GM12878 (cell line): Measurements from ENCODE around the gene PRR5. TPM values are rescaled to one million over a fixed set of nuclear protein-coding genes. Genes with fewer than 3 reads are reported as not detected.

Experiments used
- ATAC-seq: fragments of 200-7000 bp; cut with Tn5 transposase; 3 replicates; pipeline ENCODE4 v1.9.1; 2020; ENCODE audit warnings: mild to moderate bottlenecking, moderate library complexity
- BruUV-seq: library from RNA; stranded (reverse); fragments of 400-500 nt; replicated peaks from 2 replicates; lab custom pipeline; 2021; lab: Mats Ljungman, UMichigan
- CTCF ChIA-PET: fragments of 300-600 bp; sonication (Branson Sonifier 250); formaldehyde crosslinking; extraction: SDS; loops from one replicate; lab custom pipeline; 2021; ENCODE audit warnings: inconsistent platforms; lab: Yijun Ruan, JAX
- POLR2A ChIA-PET: fragments of 350-600 bp; formaldehyde crosslinking; extraction: SDS; loops from one replicate; lab custom pipeline; 2021; ENCODE audit warnings: inconsistent platforms; lab: Charles Lee
- RAD21 ChIA-PET: fragments of 300-600 bp; sonication (Branson Sonifier 250); formaldehyde crosslinking; loops from one replicate; lab custom pipeline; 2023; ENCODE audit warnings: antibody characterized with exemption; ENCODE audit not compliant: unreplicated experiment; lab: Charles Lee
- SMC1A ChIA-PET: fragments of 300-600 bp; sonication (Branson Sonifier 250); formaldehyde crosslinking; loops from one replicate; lab custom pipeline; 2023; ENCODE audit not compliant: unreplicated experiment, uncharacterized antibody; lab: Charles Lee
- DNase-seq: peaks from one replicate; pipeline ENCODE4 v3.0.0-alpha.2; 2011; ENCODE audit warnings: low read depth, low spot score
- FAIRE-seq: peaks from 3 replicates; lab custom pipeline; 2011; peaks lifted over from hg19 to GRCh38; lab: Jason Lieb, UNC
- H2AFZ ChIP-seq: 2 replicates; pipeline ENCODE4 v1.6.0; 2011; ENCODE audit warnings: low read depth, low read length, control low read depth; ENCODE audit not compliant: control insufficient read depth
- H3K27ac ChIP-seq: 2 replicates; pipeline ENCODE4 v1.5.1; 2011; ENCODE audit warnings: control low read depth; ENCODE audit not compliant: control insufficient read depth, insufficient read depth
- H3K27me3 ChIP-seq, 2 experiments: replicated peaks in 1 of 2; 2 replicates each; pipeline versions ENCODE4 v1.6.0 to v1.6.1; 2011; ENCODE audit warnings: low read length in 1 of 2; ENCODE audit not compliant: control insufficient read depth in 2 of 2, insufficient read depth in 2 of 2
- H3K36me3 ChIP-seq, 2 experiments: 2 replicates each; pipeline ENCODE4 v1.5.1; 2011; ENCODE audit warnings: low read length in 1 of 2; ENCODE audit not compliant: control insufficient read depth in 2 of 2, insufficient read depth in 2 of 2
- H3K4me1 ChIP-seq: 2 replicates; pipeline ENCODE4 v1.6.1; 2011; ENCODE audit warnings: mild to moderate bottlenecking, low read length, moderate library complexity, mixed read lengths; ENCODE audit not compliant: control insufficient read depth, insufficient read depth
- H3K4me2 ChIP-seq: 2 replicates; pipeline ENCODE4 v1.6.0; 2011; ENCODE audit warnings: control low read depth; ENCODE audit not compliant: control insufficient read depth, insufficient read depth
- H3K4me3 ChIP-seq: fragments of 200-600 bp; sonication (generic); 2 replicates; pipeline ENCODE4 v1.5.1; 2016
- H3K79me2 ChIP-seq: 2 replicates; pipeline ENCODE4 v1.6.0; 2011; ENCODE audit warnings: low read length; ENCODE audit not compliant: control insufficient read depth, insufficient read depth
- H3K9ac ChIP-seq: 2 replicates; pipeline ENCODE4 v1.8.0; 2011; ENCODE audit warnings: low read length, control low read depth, mixed read lengths; ENCODE audit not compliant: control insufficient read depth, insufficient read depth
- H3K9me3 ChIP-seq: replicated peaks from 3 replicates; pipeline ENCODE4 v1.5.1; 2011; ENCODE audit warnings: mild to moderate bottlenecking, low read length; ENCODE audit not compliant: control insufficient read depth, insufficient read depth
- H4K20me1 ChIP-seq: 2 replicates; pipeline ENCODE4 v1.6.0; 2011; ENCODE audit not compliant: control insufficient read depth, insufficient read depth
- ASH2L ChIP-seq: fragments of 300-600, 200-600 bp; sonication (generic); IDR thresholded peaks from 2 replicates; pipeline ENCODE4 v1.6.1; 2017; ENCODE audit warnings: low read depth, mild to moderate bottlenecking, borderline replicate concordance
- GABPA ChIP-seq: IDR thresholded peaks from 2 replicates; pipeline ENCODE4 v1.6.1; 2014; ENCODE audit warnings: antibody characterized with exemption, low read depth, mild to moderate bottlenecking, inconsistent platforms
- KAT2A ChIP-seq: conservative IDR thresholded peaks from 2 replicates; pipeline ENCODE4 v1.6.1; 2011; ENCODE audit warnings: low read depth, low read length; ENCODE audit not compliant: control insufficient read depth
- KLF5 ChIP-seq: fragments of 450-650 bp; IDR thresholded peaks from 2 replicates; pipeline ENCODE4 v1.6.1; 2014; ENCODE audit warnings: mild to moderate bottlenecking; ENCODE audit not compliant: partially characterized antibody
- SREBF1 ChIP-seq: IDR thresholded peaks from 2 replicates; pipeline ENCODE4 v1.6.1; 2012; ENCODE audit warnings: mild to moderate bottlenecking, low read length
- SUZ12 ChIP-seq: fragments of 200-600 bp; sonication (generic); IDR thresholded peaks from one replicate; pipeline ENCODE4 v1.6.1; 2018; ENCODE audit warnings: antibody characterized with exemption, mild to moderate bottlenecking; ENCODE audit not compliant: unreplicated experiment
- YBX1 ChIP-seq: fragments of 450-650 bp; IDR thresholded peaks from 2 replicates; pipeline ENCODE4 v1.6.1; 2016; ENCODE audit warnings: antibody characterized with exemption
- ZNF687 ChIP-seq: fragments of 450-650 bp; IDR thresholded peaks from 2 replicates; pipeline ENCODE4 v1.6.1; 2017; ENCODE audit warnings: mild to moderate bottlenecking, moderate library complexity
- WGBS: methylation state at CpG from one replicate; pipeline ENCODE4 v1.1.6; 2016; ENCODE audit warnings: low lambda C conversion rate; ENCODE audit not compliant: insufficient replicate concordance, insufficient coverage; ENCODE audit errors: missing lambda C conversion rate; 5-methylcytosine and 5-hydroxymethylcytosine counted together
- in situ Hi-C: fragments of 300-500 bp; cut with MboI; formaldehyde crosslinking; loops from 9 replicates; pipeline ENCODE4 v1.14.3; 2018; ENCODE audit warnings: mixed read lengths
- intact Hi-C: fragments of 100-400 bp; cut with micrococcal nuclease; formaldehyde crosslinking; loops from one replicate; pipeline ENCODE4 v1.14.2; 2022; ENCODE audit not compliant: unreplicated experiment
- polyA plus RNA-seq, 11 experiments: library from polyadenylated mRNA; depleted of rRNA in 4 of 11; unstranded in 6 of 11; stranded (reverse) in 5 of 11; fragments of >200 nt; fragmentation: Nextera tagmentation in 4 of 11; fragmentation: Illumina TruSeq in 1 of 11; extraction: Ambion mirVana in 4 of 11; extraction: Trizol in 1 of 11; gene quantifications; 1 replicate in 1 of 11; 2 replicates in 10 of 11; pipeline versions ENCODE4 v1.2.1 to v1.2.3, GENCODE V29; 2011 to 2016; ENCODE audit warnings: inconsistent platforms in 2 of 11, missing spikeins in 2 of 11, low read depth in 1 of 11
- total RNA-seq, 4 experiments: library from RNA; depleted of rRNA in 3 of 4; stranded (reverse); fragments of >200 nt in 3 of 4; fragmentation: Illumina TruSeq in 1 of 4; extraction: Trizol in 1 of 4; gene quantifications; 2 replicates each; pipeline versions ENCODE4 v1.2.1 to v1.2.3, GENCODE V29; 2013 to 2021

The PRR5 gene
- total and polyA plus RNA-seq, 10 of the 15 experiments (the other 5 are each of a cell fraction or from before 2014, with no cell fraction given) = 0.03 to 9.4 (median 1.5) TPM

DNA sequence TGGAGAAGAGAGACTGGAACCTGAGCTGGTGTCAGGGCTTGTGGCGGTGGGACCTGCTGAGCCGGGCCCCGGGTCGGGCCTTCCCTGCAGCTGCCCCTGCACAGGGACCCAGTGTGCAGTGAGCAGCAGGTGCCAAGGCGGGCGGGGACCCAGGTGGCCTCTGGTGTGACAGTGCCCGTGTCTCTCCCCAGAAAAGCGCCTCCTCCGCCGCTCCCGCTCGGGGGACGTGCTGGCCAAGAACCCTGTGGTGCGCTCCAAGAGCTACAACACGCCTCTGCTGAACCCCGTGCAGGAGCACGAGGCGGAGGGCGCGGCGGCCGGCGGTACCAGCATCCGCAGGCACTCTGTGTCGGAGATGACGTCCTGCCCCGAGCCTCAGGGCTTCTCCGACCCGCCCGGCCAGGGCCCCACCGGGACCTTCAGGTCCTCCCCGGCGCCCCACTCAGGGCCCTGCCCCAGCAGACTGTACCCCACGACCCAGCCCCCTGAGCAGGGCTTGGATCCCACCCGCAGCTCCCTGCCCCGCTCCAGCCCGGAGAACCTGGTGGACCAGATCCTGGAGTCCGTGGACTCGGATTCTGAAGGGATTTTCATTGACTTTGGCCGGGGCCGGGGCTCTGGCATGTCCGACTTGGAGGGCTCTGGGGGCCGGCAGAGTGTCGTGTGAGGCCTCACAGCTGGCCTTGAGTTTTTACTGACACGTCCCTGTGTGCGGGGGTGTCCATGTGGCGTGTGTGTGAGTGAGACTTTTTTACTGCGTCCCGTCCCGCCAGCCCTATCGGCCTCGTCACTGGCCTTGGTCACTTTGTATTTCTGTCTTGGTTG is 34.8 kb downstream of the PRR5 start:
- H3K4me2 ChIP-seq = no peak overlapping the region
- H3K4me3 ChIP-seq = no peak overlapping the region
- intact Hi-C loops (no loop called here), in situ Hi-C loops (loop anchor here (5.0 kb wide), 1 partner anchor 39 kb away; no protein-coding TSS in a partner anchor)
- no peaks in the 10 kb centered on the region for H3K27me3 ChIP-seq
- CTCF ChIA-PET = interaction anchor here (0.7 to 3.4 kb wide), 4 partner anchors 17 to 54 kb away, joined by 3 to 45 read pairs (median 17); no protein-coding TSS in a partner anchor
- no peaks in the 10 kb centered on the region for H3K9me3 ChIP-seq
- no peaks in the 10 kb centered on the region for H3K36me3 ChIP-seq
- DNase-seq (no peak), ATAC-seq (no peak), FAIRE-seq (no peak)
- BruUV-seq = no TSS peak
- POLR2A ChIA-PET = no interaction called here
- no peaks in the 10 kb centered on the region for H4K20me1 ChIP-seq
- WGBS = 53% methylated on average over 42 of the region's 52 CpGs
- no peak overlapping the region for H2AFZ ChIP-seq
- H3K79me2 ChIP-seq = no peaks in the 10 kb centered on the region
- SMC1A ChIA-PET = interaction anchor here (2.1 kb wide), 1 partner anchor 38 kb away, joined by 6 read pairs; no protein-coding TSS in a partner anchor
- no peak overlapping the region for H3K27ac ChIP-seq
- TF ChIP-seq SUZ12 (no peak), ZNF687 (no peak), GABPA (no peak), ASH2L (no peak), KAT2A (no peak), YBX1 (no peak), SREBF1 (no peak), KLF5 (no peak)
- TF ChIP-seq, all 136 proteins: peak for 0
- Histone ChIP-seq H3K9ac (no peak overlapping the region), H3K4me1 (no peaks in the 10 kb centered on the region)
- RAD21 ChIA-PET = interaction anchor here (2.1 kb wide), 1 partner anchor 41 kb away, joined by 8 read pairs; no protein-coding TSS in a partner anchor
